Activated CD4-positive, CD25-positive, alpha-beta regulatory T cell treated with anti-CD3 and anti-CD28 coated beads, Interleukin-2, amount 50 U/mL, for 72 hours (primary cell): Measurements from ENCODE around the gene PLXNA4.

Source experiments
- DNase-seq: peaks from one replicate; pipeline ENCODE4 v3.0.0; 2021

The PLXNA4 gene

GRCh38 chr7:132221356-132221755, 354.9 kb downstream of the PLXNA4 start:
- DNase-seq, result no peak

DNA sequence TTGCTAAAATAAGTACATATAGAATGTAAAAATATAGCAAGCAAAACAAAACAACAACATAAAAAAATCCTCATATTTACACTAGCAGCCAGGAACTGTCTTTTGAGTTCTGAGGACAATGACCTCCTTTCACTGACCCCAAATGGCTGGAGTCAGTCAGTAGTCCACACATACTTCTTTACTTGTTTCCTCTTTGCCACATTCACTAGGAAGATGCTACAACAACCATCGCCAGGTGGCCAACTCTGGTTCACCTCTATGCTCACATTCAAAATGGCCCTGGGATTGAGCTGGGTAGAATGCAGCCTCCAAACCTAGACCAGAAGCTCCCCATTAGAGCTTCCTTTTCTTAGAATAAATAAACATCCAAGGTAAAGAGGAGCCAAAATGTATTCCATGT, 356.2 kb downstream of the PLXNA4 start:
- no peak for DNase-seq

GRCh38 chr7:132218876-132219275, 357.4 kb downstream of the PLXNA4 start:
- no peak for DNase-seq

- DNase-seq, result no peak
Observed at GRCh38 chr7:132216847-132217525, 359.3 kb downstream of the PLXNA4 start.

GRCh38 chr7:132214452-132214851, 361.8 kb downstream of the PLXNA4 start:
- no peak for DNase-seq

DNA sequence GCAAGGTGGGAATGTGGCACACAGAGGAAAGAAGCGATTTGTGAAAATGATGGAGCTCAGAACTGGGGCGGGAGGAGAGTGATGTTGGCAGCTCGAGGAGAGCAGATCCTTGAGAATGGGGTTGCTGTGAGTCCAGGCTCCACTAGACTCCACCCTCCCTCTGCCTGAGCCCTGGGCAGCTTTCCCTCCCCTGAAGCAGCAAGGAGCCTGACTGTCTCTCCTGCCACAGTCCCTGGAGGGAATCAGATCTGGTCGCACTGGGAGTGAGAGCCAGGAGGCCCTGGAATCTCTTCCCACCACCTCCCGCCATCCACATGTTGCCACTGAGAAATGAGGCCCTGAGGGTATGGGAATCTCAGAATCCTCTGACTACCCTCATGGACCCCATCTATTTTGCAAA, 362.7 kb downstream of the PLXNA4 start:
- DNase-seq, result no peak

GRCh38 chr7:132211971-132212370, 364.3 kb downstream of the PLXNA4 start:
- no peak for DNase-seq

DNA sequence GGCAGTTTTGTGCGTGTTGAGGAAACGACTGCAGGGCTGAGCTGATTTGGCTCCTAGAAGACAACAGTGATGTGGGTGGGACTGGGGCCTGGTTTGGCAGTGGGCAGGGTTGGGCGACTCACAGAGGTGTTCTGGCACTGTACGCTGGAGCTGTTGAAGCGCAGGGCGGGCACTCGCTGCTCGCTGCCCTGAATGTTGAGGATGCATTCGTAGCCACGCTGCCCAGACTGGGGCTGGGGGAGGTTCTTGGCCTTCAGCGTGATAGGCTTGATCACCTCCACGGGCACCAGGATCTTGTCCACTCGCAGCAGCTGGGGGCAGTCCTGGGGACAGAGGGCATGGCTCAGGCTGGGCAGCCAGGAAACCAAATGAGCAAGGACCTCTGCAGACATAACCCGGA, 365.4 kb downstream of the PLXNA4 start:
- DNase-seq, result no peak

- DNase-seq, result no peak
Observed at GRCh38 chr7:132207782-132208181, 368.5 kb downstream of the PLXNA4 start.

- DNase-seq, result no peak
Observed at GRCh38 chr7:132207211-132207610, 369.1 kb downstream of the PLXNA4 start.

DNA sequence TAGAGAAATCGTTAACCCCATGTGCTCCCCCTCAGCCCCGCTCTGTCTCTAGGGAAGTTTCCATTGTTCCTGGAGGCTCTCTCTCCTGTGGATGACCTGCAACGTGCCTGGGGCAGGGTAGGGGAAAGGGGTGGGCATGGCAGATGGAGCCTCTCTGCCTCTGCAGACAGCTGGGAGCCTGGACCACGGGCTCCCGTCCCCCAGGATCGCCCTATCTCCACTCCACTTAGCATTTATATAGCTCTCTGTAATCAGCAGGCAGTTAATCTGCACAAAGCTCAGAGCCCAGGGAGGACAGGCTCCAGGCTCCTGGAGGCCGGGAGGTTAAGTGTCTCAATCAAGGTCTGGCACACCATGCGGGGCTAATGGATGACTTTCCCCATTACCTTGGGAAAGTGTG, 369.7 kb downstream of the PLXNA4 start:
- no peak for DNase-seq

GRCh38 chr7:132205509-132205908, 370.8 kb downstream of the PLXNA4 start:
- DNase-seq, result no peak

DNA sequence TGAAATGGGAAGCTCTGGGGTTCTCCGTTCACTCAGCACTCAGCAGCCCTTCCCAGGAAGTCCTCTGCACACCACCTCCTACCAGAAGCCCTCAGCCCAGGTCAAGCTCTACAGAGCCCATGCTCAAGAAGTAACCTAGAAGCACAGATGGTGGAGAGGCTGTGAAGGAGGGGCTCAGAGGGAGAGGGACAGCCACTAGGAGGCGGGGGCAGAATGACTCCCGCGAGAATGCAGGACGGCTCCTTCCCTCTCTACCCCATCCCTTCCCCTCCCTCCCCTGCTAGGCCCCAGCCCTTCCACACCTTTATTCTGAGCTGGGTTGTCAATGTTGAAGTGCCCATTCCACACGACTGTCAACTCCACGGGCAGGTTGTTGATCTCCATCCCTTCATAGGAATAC, 373.2 kb downstream of the PLXNA4 start:
- DNase-seq, result no peak

GRCh38 chr7:132202541-132202940, 373.7 kb downstream of the PLXNA4 start:
- DNase-seq, result no peak

GRCh38 chr7:132200141-132200540, 376.1 kb downstream of the PLXNA4 start:
- no peak for DNase-seq

DNA sequence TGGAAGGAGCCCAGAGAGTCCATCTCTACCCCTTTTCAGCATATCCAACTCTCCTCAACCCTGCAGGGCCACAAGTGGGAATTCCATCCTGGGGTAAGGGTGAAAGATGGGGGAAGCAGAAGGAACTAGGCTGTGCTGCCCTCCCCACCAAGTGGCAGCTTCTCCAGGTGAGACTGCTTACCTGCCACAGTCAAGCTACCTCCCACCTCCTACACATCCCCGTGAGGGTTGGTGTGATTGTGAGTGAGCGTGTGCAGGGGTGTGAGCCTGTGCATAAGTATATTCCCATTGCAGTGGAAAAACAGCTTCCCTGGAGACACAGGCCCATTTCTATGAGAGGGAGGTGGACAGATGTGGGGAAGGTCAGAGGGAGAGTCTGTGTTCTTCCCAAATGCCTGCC, 376.6 kb downstream of the PLXNA4 start:
- no peak for DNase-seq

DNA sequence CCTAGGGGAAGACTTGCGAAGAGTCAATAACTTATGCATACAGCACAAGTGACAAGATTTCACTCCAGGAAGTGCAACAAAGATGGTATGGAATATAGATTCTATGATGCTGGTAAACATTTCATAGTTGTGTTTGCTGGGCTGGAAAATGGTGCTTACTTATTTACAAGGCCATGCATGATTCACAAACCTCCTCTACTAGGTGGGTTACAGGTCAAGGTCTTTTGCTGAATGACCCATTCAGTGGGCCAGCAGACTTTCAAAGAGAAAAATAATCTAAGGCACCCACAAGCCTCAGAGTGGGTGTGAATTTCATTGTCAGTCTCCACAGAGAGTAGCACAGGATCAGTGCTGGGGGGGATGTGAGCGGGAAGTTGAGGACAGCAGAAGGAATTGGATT, 378.5 kb downstream of the PLXNA4 start:
- DNase-seq, result no peak

- no peak for DNase-seq
Observed at GRCh38 chr7:132193898-132194297, 382.4 kb downstream of the PLXNA4 start.

DNA sequence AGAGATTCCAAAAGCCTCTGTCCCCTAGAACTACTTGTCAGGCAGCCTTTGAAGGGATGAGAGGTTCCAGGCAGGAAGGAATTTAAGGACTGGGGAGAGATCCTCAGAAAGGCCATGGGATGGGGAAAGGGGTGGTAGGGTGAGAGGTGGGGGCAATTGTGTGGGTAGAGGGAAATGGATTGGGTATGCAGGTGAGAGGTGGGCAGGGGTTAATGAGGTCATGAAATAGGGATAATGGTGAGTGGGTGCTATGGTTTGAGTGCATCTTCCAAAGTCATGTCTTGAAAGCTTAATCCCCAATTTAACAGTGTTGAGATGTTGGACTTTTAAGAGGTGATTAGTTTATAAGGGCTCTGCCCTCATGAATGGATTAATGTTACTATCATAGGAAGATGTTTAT, 383.5 kb downstream of the PLXNA4 start:
- DNase-seq, result no peak

- no peak for DNase-seq
Observed at GRCh38 chr7:132191418-132191817, 384.9 kb downstream of the PLXNA4 start.

DNA sequence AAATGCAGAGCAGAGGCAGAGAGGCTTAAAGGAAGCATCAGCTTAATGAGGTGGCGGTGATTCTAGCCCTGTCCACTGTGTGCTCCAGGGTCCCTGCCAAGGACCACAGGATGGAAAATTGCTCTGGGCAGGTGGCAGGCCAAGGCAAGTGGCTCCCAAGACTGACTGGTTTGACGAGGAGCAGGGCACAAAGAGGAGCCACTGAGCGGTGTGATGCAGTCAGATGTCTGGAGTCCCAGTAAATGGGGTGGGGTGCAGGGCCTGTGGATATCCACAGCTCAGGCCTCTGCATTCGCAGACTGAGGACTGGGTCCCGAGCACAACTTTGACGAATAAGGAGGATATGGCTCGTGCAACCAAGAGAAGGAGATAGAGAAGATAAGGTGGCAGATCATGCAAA, 385.6 kb downstream of the PLXNA4 start:
- DNase-seq, result no peak

GRCh38 chr7:132189881-132190280, 386.4 kb downstream of the PLXNA4 start:
- no peak for DNase-seq

GRCh38 chr7:132187869-132188789, 388.1 kb downstream of the PLXNA4 start:
- no peak for DNase-seq

- DNase-seq, result no peak
Observed at GRCh38 chr7:132187391-132187790, 388.9 kb downstream of the PLXNA4 start.
